Osteoblast (primary cell): ENCODE results near the gene IL36B. TPM values are rescaled to one million over a fixed set of nuclear protein-coding genes. Genes with fewer than 3 reads are reported as not detected.

ENCODE experiments used
- DNase-seq: peaks from one replicate; pipeline ENCODE4 v3.0.0; 2011; ENCODE audit warnings: low spot score, mixed read lengths; ENCODE audit not compliant: insufficient read length; ENCODE audit errors: missing footprints
- H2AFZ ChIP-seq: 2 replicates; pipeline ENCODE4 v1.6.0; 2011; ENCODE audit warnings: mild to moderate bottlenecking, low read length
- H3K27ac ChIP-seq: 2 replicates; pipeline ENCODE4 v1.5.1; 2011; ENCODE audit warnings: mild to moderate bottlenecking, low read depth, low read length, moderate library complexity
- H3K27me3 ChIP-seq: 2 replicates; pipeline ENCODE4 v1.6.0; 2012; ENCODE audit warnings: mild to moderate bottlenecking, control low read depth, inconsistent platforms, low read length, moderate library complexity; ENCODE audit not compliant: insufficient read depth
- H3K36me3 ChIP-seq: 2 replicates; pipeline ENCODE4 v1.5.1; 2011; ENCODE audit warnings: mild to moderate bottlenecking, low read length, control low read depth, moderate library complexity; ENCODE audit not compliant: insufficient read depth
- H3K4me1 ChIP-seq: 2 replicates; pipeline ENCODE4 v1.5.1; 2011; ENCODE audit warnings: mild to moderate bottlenecking, low read length, control low read depth, moderate library complexity; ENCODE audit not compliant: insufficient read depth
- H3K4me2 ChIP-seq: 2 replicates; pipeline ENCODE4 v1.6.0; 2011; ENCODE audit warnings: mild to moderate bottlenecking, low read length; ENCODE audit not compliant: insufficient read depth
- H3K4me3 ChIP-seq: fragments of 200-600 bp; sonication (generic); 3 replicates; pipeline ENCODE4 v1.5.1; 2012; ENCODE audit warnings: mild to moderate bottlenecking, low read length, inconsistent platforms; ENCODE audit not compliant: insufficient read depth
- H3K79me2 ChIP-seq: 2 replicates; pipeline ENCODE4 v1.6.0; 2012; ENCODE audit warnings: mild to moderate bottlenecking, low read length, control low read depth, inconsistent platforms; ENCODE audit not compliant: insufficient read depth
- H3K9me3 ChIP-seq: 2 replicates; pipeline ENCODE4 v1.5.1; 2011; ENCODE audit warnings: low read depth, low read length, control low read depth
- H4K20me1 ChIP-seq: 2 replicates; pipeline ENCODE4 v1.6.0; 2012; ENCODE audit warnings: mild to moderate bottlenecking, low read length, control low read depth; ENCODE audit not compliant: insufficient read depth
- total RNA-seq: library from RNA; depleted of rRNA; stranded (reverse); fragments of >200 nt; gene quantifications from 2 replicates; pipeline ENCODE4 v1.2.3, GENCODE V29; 2012
- TF ChIP-seq, protein P1 (sequence below): IDR thresholded peaks from 2 replicates; pipeline ENCODE4 v1.5.1; 2011; ENCODE audit warnings: mild to moderate bottlenecking, low read depth, low read length, moderate library complexity; ENCODE audit errors: extremely low read depth

Gene IL36B
- total RNA-seq, 1 donor: not detected

DNA sequence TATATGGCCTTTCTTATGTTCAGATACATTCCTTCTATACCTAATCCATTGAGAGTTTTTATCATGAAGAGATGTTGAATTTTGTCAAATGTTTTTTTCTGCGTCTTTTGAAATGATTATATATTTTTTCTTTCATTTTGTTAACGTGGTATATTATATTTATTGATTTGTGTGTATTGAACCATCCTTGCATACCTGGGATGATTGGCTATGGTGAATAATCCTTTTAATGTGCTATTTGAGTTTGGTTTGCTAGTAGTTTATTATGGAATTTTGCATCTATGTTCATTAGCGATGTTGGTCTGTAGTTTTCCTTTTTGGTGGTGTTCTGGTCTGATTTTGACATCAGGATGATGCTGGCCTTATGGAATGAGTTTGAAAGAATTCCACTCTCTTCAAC is 63.1 kb downstream of the IL36B start:
- Histone ChIP-seq H3K4me3 (no peak overlapping the region), H3K79me2 (no peaks in the 10 kb centered on the region), H3K4me1 (no peaks in the 10 kb centered on the region), H3K36me3 (no peaks in the 10 kb centered on the region), H3K27me3 (no peaks in the 10 kb centered on the region), H2AFZ (no peak overlapping the region), H4K20me1 (no peaks in the 10 kb centered on the region), H3K9me3 (no peaks in the 10 kb centered on the region), H3K27ac (no peak overlapping the region), H3K4me2 (no peak overlapping the region)
- no peak for DNase-seq
- TF ChIP-seq, protein P1, sequence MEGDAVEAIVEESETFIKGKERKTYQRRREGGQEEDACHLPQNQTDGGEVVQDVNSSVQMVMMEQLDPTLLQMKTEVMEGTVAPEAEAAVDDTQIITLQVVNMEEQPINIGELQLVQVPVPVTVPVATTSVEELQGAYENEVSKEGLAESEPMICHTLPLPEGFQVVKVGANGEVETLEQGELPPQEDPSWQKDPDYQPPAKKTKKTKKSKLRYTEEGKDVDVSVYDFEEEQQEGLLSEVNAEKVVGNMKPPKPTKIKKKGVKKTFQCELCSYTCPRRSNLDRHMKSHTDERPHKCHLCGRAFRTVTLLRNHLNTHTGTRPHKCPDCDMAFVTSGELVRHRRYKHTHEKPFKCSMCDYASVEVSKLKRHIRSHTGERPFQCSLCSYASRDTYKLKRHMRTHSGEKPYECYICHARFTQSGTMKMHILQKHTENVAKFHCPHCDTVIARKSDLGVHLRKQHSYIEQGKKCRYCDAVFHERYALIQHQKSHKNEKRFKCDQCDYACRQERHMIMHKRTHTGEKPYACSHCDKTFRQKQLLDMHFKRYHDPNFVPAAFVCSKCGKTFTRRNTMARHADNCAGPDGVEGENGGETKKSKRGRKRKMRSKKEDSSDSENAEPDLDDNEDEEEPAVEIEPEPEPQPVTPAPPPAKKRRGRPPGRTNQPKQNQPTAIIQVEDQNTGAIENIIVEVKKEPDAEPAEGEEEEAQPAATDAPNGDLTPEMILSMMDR: no peak

GRCh38 chr2:112985090-112985489 is 67.6 kb downstream of the IL36B start:
- Histone ChIP-seq H3K27ac (no peak overlapping the region), H3K4me3 (no peak overlapping the region), H4K20me1 (no peaks in the 10 kb centered on the region), H3K9me3 (no peaks in the 10 kb centered on the region), H3K4me1 (no peaks in the 10 kb centered on the region), H2AFZ (no peak overlapping the region), H3K36me3 (no peaks in the 10 kb centered on the region), H3K79me2 (no peaks in the 10 kb centered on the region), H3K4me2 (no peak overlapping the region), H3K27me3 (peaks cover 16% of the 10 kb centered on the region)
- DNase-seq: no peak
- TF ChIP-seq, protein P1: no peak

DNA sequence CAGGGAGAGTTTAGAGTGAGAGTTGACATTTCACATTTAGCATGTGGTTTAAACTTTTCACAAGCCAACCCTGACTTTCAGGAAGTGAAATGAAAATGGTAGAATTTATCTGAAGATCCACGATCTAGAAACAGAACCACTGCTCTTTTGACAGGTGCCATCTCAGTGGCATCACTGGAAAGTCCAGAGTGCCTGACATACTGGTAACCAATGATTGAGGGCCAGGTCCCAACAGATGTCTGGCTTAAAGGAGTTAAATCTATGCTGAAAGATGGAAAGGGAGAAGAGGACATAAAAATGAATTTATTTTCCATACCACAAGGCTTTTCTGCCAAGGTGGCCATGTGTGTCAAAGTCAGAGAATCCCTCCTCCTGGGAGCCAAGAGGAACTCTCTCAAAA is 72.1 kb downstream of the IL36B start:
- Histone ChIP-seq H3K27me3 (peaks cover 51% of the 10 kb centered on the region), H3K36me3 (no peaks in the 10 kb centered on the region), H3K4me2 (no peak overlapping the region), H3K79me2 (no peaks in the 10 kb centered on the region), H4K20me1 (no peaks in the 10 kb centered on the region), H3K27ac (no peak overlapping the region), H2AFZ (no peak overlapping the region), H3K4me1 (no peaks in the 10 kb centered on the region), H3K4me3 (no peak overlapping the region), H3K9me3 (no peaks in the 10 kb centered on the region)
- DNase-seq: no peak
- TF ChIP-seq, protein P1: no peak

- no peaks in the 10 kb centered on the region for H3K79me2 ChIP-seq
- H3K9me3 ChIP-seq: no peaks in the 10 kb centered on the region
- DNase-seq: no peak
- no peak overlapping the region for H3K4me2 ChIP-seq
- H2AFZ ChIP-seq: no peak overlapping the region
- peaks cover 56% of the 10 kb centered on the region for H3K27me3 ChIP-seq
- TF ChIP-seq, protein P1: no peak
- no peak overlapping the region for H3K4me3 ChIP-seq
- no peaks in the 10 kb centered on the region for H3K4me1 ChIP-seq
- no peaks in the 10 kb centered on the region for H3K36me3 ChIP-seq
- H4K20me1 ChIP-seq: no peaks in the 10 kb centered on the region
- no peak overlapping the region for H3K27ac ChIP-seq
These were observed 72.9 kb downstream of the IL36B start for GRCh38 chr2:112979731-112980130.
